ENCODE measurements around the gene UPK3A.

The UPK3A gene

GRCh38 chr22:45262195-45262930, 22.4 kb upstream of the UPK3A start:
- TF ChIP-seq CTCF (IDR thresholded peaks at IDR 0.05; ENCODE audit: unreplicated experiment in 3 of 3): no peak
- H3K4me1 Mint-ChIP-seq: peaks cover 24% of the 10 kb centered on the region
- H3K36me3 Mint-ChIP-seq (ENCODE audit: low read depth): no peaks in the 10 kb centered on the region
- H3K27me3 Mint-ChIP-seq (ENCODE audit: low read depth): peaks cover 13% of the 10 kb centered on the region
- H3K9me3 Mint-ChIP-seq: no peaks in the 10 kb centered on the region
- H3K4me3 Mint-ChIP-seq: no peak overlapping the region
- H3K27ac Mint-ChIP-seq: no peak overlapping the region

- no peak for TF ChIP-seq CTCF (IDR thresholded peaks at IDR 0.05; ENCODE audit: unreplicated experiment in 3 of 3)
- H3K27me3 Mint-ChIP-seq (ENCODE audit: low read depth): peaks cover 13% of the 10 kb centered on the region
- no peaks in the 10 kb centered on the region for H3K9me3 Mint-ChIP-seq
- H3K27ac Mint-ChIP-seq: no peak overlapping the region
- peaks cover 24% of the 10 kb centered on the region for H3K4me1 Mint-ChIP-seq
- H3K4me3 Mint-ChIP-seq: no peak overlapping the region
- no peaks in the 10 kb centered on the region for H3K36me3 Mint-ChIP-seq (ENCODE audit: low read depth)
Observed at GRCh38 chr22:45262931-45263462, 21.8 kb upstream of the UPK3A start.

GRCh38 chr22:45263463-45264269, 21.1 kb upstream of the UPK3A start:
- H3K27me3 Mint-ChIP-seq (ENCODE audit: low read depth): peaks cover 13% of the 10 kb centered on the region
- no peaks in the 10 kb centered on the region for H3K9me3 Mint-ChIP-seq
- peak overlapping the region in 2 of 3 experiments; percentile 5 to 9 for H3K4me3 Mint-ChIP-seq
- H3K36me3 Mint-ChIP-seq (ENCODE audit: low read depth): no peaks in the 10 kb centered on the region
- peaks cover 24% of the 10 kb centered on the region for H3K4me1 Mint-ChIP-seq
- peak overlapping the region in 1 of 3 experiments; percentile 25 for H3K27ac Mint-ChIP-seq
- TF ChIP-seq CTCF (IDR thresholded peaks at IDR 0.05; ENCODE audit: unreplicated experiment in 3 of 3): peak; percentile 67 to 71 (median 68)

- no peak for TF ChIP-seq CTCF (IDR thresholded peaks at IDR 0.05; ENCODE audit: unreplicated experiment in 3 of 3)
- Mint-ChIP-seq H3K4me3 (peak overlapping the region in 1 of 3 experiments; percentile 34), H3K9me3 (no peaks in the 10 kb centered on the region), H3K36me3 (ENCODE audit: low read depth) (no peaks in the 10 kb centered on the region), H3K27me3 (ENCODE audit: low read depth) (peaks cover 22% of the 10 kb centered on the region), H3K27ac (no peak overlapping the region), H3K4me1 (peaks cover 36% of the 10 kb centered on the region)
Observed at GRCh38 chr22:45265535-45265934, 19.2 kb upstream of the UPK3A start.

- peaks cover 17% of the 10 kb centered on the region for H3K27me3 Mint-ChIP-seq (ENCODE audit: low read depth)
- H3K9me3 Mint-ChIP-seq: no peaks in the 10 kb centered on the region
- H3K36me3 Mint-ChIP-seq (ENCODE audit: low read depth): no peaks in the 10 kb centered on the region
- H3K27ac Mint-ChIP-seq: peak overlapping the region in 2 of 3 experiments; percentile 33 to 88
- no peak for TF ChIP-seq CTCF (IDR thresholded peaks at IDR 0.05; ENCODE audit: unreplicated experiment in 3 of 3)
- H3K4me3 Mint-ChIP-seq: peak overlapping the region; percentile 90 to 93 (median 90)
- peaks cover 39% of the 10 kb centered on the region for H3K4me1 Mint-ChIP-seq
Observed at GRCh38 chr22:45268167-45268957, 16.4 kb upstream of the UPK3A start.
